Measurements from ENCODE around the gene OR5M8. TPM values are rescaled to one million over a fixed set of nuclear protein-coding genes. Genes with fewer than 3 reads are reported as not detected.

The OR5M8 gene
- not detected in 2 replicates for total RNA-seq
- polyA plus RNA-seq: not detected in 2 replicates

DNA sequence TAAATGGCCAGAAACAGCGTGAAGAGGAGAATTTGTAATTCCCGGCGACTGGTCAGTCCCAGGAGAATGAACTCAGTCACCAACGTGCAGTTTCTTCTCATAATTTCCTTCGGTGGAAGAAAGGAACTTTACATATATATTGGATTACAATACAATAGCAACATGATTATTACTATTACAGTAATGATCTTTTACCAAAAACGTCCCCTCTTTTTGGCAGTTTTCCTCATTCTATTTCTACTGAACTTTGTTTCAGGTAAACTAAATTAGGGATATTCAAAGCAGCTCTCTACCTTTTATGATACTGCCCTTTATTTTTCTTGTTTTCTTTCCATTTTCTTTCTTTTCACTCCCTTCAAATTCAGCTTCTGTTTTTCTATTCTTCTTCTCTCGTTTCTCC is at the start of gene OR5M8:
OR5M8 (minus strand) TSS at position 101 of the 400 bp plus-strand sequence; CDS start at position 101, 0 bp downstream.
- Histone ChIP-seq H3K4me1 (ENCODE audit: insufficient read depth) (no peaks in the 10 kb centered on the region), H3K27ac (no peak within 1 kb of the TSS), H3K36me3 (replicated peaks; ENCODE audit: insufficient read depth, low read depth) (no peaks in the 10 kb centered on the region), H3K4me2 (no peak within 1 kb of the TSS), H3K9me3 (ENCODE audit: low read depth) (no peaks in the 10 kb centered on the region), H2AFZ (no peak within 1 kb of the TSS), H3K9me2 (replicated peaks; ENCODE audit: insufficient read depth) (no peaks in the 10 kb centered on the region), H3K4me3 (no peak within 1 kb of the TSS), H3K79me2 (no peaks in the 10 kb centered on the region), H4K20me1 (ENCODE audit: insufficient read depth, poor library complexity, severe bottlenecking) (no peaks in the 10 kb centered on the region), H3K27me3 (no peaks in the 10 kb centered on the region)
- TF ChIP-seq EZH2 (IDR thresholded peaks at IDR 0.05; ENCODE audit: borderline replicate concordance) (no peak), EZH2phosphoT487 (IDR thresholded peaks at IDR 0.05; ENCODE audit: low read depth, severe bottlenecking, unreplicated experiment) (no peak)
- TF ChIP-seq, protein P1, sequence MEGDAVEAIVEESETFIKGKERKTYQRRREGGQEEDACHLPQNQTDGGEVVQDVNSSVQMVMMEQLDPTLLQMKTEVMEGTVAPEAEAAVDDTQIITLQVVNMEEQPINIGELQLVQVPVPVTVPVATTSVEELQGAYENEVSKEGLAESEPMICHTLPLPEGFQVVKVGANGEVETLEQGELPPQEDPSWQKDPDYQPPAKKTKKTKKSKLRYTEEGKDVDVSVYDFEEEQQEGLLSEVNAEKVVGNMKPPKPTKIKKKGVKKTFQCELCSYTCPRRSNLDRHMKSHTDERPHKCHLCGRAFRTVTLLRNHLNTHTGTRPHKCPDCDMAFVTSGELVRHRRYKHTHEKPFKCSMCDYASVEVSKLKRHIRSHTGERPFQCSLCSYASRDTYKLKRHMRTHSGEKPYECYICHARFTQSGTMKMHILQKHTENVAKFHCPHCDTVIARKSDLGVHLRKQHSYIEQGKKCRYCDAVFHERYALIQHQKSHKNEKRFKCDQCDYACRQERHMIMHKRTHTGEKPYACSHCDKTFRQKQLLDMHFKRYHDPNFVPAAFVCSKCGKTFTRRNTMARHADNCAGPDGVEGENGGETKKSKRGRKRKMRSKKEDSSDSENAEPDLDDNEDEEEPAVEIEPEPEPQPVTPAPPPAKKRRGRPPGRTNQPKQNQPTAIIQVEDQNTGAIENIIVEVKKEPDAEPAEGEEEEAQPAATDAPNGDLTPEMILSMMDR (IDR thresholded peaks at IDR 0.05; ENCODE audit: poor library complexity): no peak
- no peak for DNase-seq (ENCODE audit: low spot score)
- WGBS (ENCODE audit: low lambda C conversion rate, missing lambda C conversion rate): 76% methylated on average over 7 of the region's 7 CpGs

DNA sequence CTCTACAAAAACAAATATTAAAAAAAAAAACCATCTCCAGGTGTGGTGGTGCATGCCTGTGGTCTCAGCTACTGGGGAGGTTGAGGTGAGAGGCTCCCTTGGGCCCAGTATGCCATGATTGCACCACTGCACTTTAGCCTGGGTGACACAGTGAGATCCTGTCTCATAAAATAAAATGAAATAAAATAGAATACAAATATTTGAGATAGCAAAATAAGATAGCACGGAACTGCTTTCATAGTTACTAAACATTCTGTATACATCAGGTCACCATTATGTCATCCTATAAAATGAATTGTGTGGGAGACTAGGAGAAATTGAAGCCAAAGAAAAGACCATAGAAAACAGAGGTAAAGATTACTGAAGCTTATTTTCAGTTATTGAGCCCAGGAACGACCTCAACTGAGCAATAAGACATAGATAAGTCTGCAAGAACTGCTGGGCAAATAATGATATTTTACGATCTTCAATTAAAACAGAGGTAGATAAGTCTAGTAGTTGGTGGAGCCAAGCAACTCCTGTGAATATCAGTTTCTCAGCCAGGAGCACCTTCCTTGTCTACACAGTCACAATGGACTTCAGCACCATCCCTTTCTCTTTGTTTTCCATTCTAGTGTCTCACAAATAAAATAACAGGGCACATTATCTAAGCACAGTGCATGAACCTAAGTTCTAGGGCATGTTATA is 42.0 kb upstream of the OR5M8 start:
- no peak overlapping the region for H2AFZ ChIP-seq
- H3K9me2 ChIP-seq (replicated peaks; ENCODE audit: insufficient read depth): no peaks in the 10 kb centered on the region
- H3K79me2 ChIP-seq: no peaks in the 10 kb centered on the region
- WGBS (ENCODE audit: low lambda C conversion rate, missing lambda C conversion rate): 61% methylated on average over 3 of the region's 3 CpGs
- no peaks in the 10 kb centered on the region for H3K27me3 ChIP-seq
- no peaks in the 10 kb centered on the region for H4K20me1 ChIP-seq (ENCODE audit: insufficient read depth, poor library complexity, severe bottlenecking)
- H3K4me2 ChIP-seq: no peak overlapping the region
- H3K27ac ChIP-seq: no peak overlapping the region
- H3K4me1 ChIP-seq (ENCODE audit: insufficient read depth): no peaks in the 10 kb centered on the region
- no peaks in the 10 kb centered on the region for H3K36me3 ChIP-seq (replicated peaks; ENCODE audit: insufficient read depth, low read depth)
- no peaks in the 10 kb centered on the region for H3K9me3 ChIP-seq (ENCODE audit: low read depth)
- H3K4me3 ChIP-seq: no peak overlapping the region
- TF ChIP-seq EZH2phosphoT487 (IDR thresholded peaks at IDR 0.05; ENCODE audit: low read depth, severe bottlenecking, unreplicated experiment) (no peak), EZH2 (IDR thresholded peaks at IDR 0.05; ENCODE audit: borderline replicate concordance) (no peak)
- TF ChIP-seq, protein P1 (IDR thresholded peaks at IDR 0.05; ENCODE audit: poor library complexity): no peak
- DNase-seq (ENCODE audit: low spot score): peak; percentile 11

DNA sequence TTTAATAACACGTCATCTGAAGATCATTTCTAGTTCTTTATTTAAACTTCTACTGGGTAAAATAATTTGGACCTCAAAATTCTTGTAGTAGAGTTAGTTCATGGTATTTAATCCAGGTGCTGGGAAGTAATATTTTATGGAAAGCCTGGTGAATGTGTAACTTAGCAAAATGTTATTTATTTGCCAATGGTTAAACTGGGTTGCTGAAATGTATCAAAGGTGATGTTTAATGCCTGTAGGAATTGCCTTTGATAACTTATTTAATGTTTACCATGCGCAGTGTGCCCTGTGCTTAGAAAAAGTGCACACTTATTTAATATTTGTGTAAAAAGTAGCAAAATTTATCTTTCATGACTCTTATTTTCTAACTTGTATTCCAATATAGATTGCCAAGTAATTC is 40.7 kb upstream of the OR5M8 start:
- Histone ChIP-seq H3K9me3 (ENCODE audit: low read depth) (no peaks in the 10 kb centered on the region), H3K4me1 (ENCODE audit: insufficient read depth) (no peaks in the 10 kb centered on the region), H3K27ac (no peak overlapping the region), H4K20me1 (ENCODE audit: insufficient read depth, poor library complexity, severe bottlenecking) (no peaks in the 10 kb centered on the region), H2AFZ (no peak overlapping the region), H3K9me2 (replicated peaks; ENCODE audit: insufficient read depth) (no peaks in the 10 kb centered on the region), H3K4me3 (no peak overlapping the region), H3K79me2 (no peaks in the 10 kb centered on the region), H3K36me3 (replicated peaks; ENCODE audit: insufficient read depth, low read depth) (no peaks in the 10 kb centered on the region), H3K4me2 (peak overlapping the region; percentile 21), H3K27me3 (no peaks in the 10 kb centered on the region)
- no peak for TF ChIP-seq EZH2phosphoT487 (IDR thresholded peaks at IDR 0.05; ENCODE audit: low read depth, severe bottlenecking, unreplicated experiment)
- TF ChIP-seq EZH2 (IDR thresholded peaks at IDR 0.05; ENCODE audit: borderline replicate concordance): no peak
- TF ChIP-seq, protein P1 (IDR thresholded peaks at IDR 0.05; ENCODE audit: poor library complexity): no peak
- DNase-seq (ENCODE audit: low spot score): no peak
- WGBS (ENCODE audit: low lambda C conversion rate, missing lambda C conversion rate): 92% methylated on average over 2 of the region's 2 CpGs
